H1 (cell line): Measurements from ENCODE around the gene OR2A25. TPM values are rescaled to one million over a fixed set of nuclear protein-coding genes. Genes with fewer than 3 reads are reported as not detected.

ENCODE experiments used
- CTCF ChIA-PET: fragments of 300-600 bp; sonication (Branson Sonifier 250); formaldehyde crosslinking; loops from one replicate; lab custom pipeline; 2021; ENCODE audit not compliant: partially characterized antibody; lab: Charles Lee
- POLR2A ChIA-PET: fragments of 300-600 bp; sonication (Branson Sonifier 250); formaldehyde crosslinking; loops from one replicate; lab custom pipeline; 2021; ENCODE audit warnings: inconsistent platforms; ENCODE audit not compliant: partially characterized antibody; lab: Charles Lee
- DNase-seq, 2 experiments: peaks; one replicate each; pipeline versions ENCODE4 v3.0.0 to v3.0.0-alpha.2; 2010 to 2022; ENCODE audit warnings: low spot score in 2 of 2, low read depth in 1 of 2, mixed read lengths in 1 of 2
- FAIRE-seq: peaks from 2 replicates; lab custom pipeline; 2011; peaks lifted over from hg19 to GRCh38; lab: Jason Lieb, UNC
- H2AFZ ChIP-seq: 2 replicates; pipeline ENCODE4 v1.8.1; 2012; ENCODE audit warnings: low read length, inconsistent platforms
- H2AK5ac ChIP-seq: 2 replicates; pipeline ENCODE4 v1.6.1; 2013; ENCODE audit warnings: low read depth, low read length
- H2BK120ac ChIP-seq: replicated peaks from 2 replicates; pipeline ENCODE3; 2013; ENCODE audit warnings: low read depth, low read length, inconsistent platforms
- H2BK12ac ChIP-seq: 2 replicates; pipeline ENCODE4 v1.6.1; 2013; ENCODE audit warnings: low read depth, low read length
- H2BK15ac ChIP-seq: 2 replicates; pipeline ENCODE4 v1.6.1; 2013; ENCODE audit warnings: low read length
- H2BK20ac ChIP-seq: 2 replicates; pipeline ENCODE4 v1.6.1; 2013; ENCODE audit warnings: low read length
- H2BK5ac ChIP-seq: 2 replicates; pipeline ENCODE4 v1.6.1; 2013; ENCODE audit warnings: low read depth, low read length
- H3K14ac ChIP-seq: 2 replicates; pipeline ENCODE4 v1.6.1; 2013; ENCODE audit warnings: inconsistent platforms; ENCODE audit not compliant: insufficient read length
- H3K18ac ChIP-seq: 2 replicates; pipeline ENCODE4 v1.6.1; 2013; ENCODE audit warnings: low read length; ENCODE audit errors: extremely low read depth
- H3K23ac ChIP-seq: 2 replicates; pipeline ENCODE4 v1.6.1; 2013; ENCODE audit warnings: inconsistent platforms; ENCODE audit not compliant: insufficient read length
- H3K23me2 ChIP-seq: 2 replicates; pipeline ENCODE4 v1.6.1; 2013; ENCODE audit warnings: low read depth, low read length
- H3K27ac ChIP-seq: 2 replicates; pipeline ENCODE4 v1.6.1; 2011; ENCODE audit warnings: low read depth, low read length, inconsistent platforms
- H3K27me3 ChIP-seq, 4 experiments: replicated peaks in 1 of 4; 1 replicate in 1 of 4; 2 replicates in 3 of 4; pipeline versions ENCODE4 v1.6.1 to v1.8.1; 2011 to 2013; ENCODE audit warnings: low read length in 3 of 4, mild to moderate bottlenecking in 3 of 4, inconsistent platforms in 2 of 4, mixed read lengths in 2 of 4, moderate library complexity in 1 of 4; ENCODE audit not compliant: control insufficient read depth in 3 of 4, insufficient read depth in 3 of 4; ENCODE audit errors: extremely low read depth in 1 of 4
- H3K36me3 ChIP-seq, 4 experiments: 2 replicates each; pipeline versions ENCODE4 v1.6.1 to v1.8.1; 2011 to 2013; ENCODE audit warnings: mild to moderate bottlenecking in 4 of 4, low read length in 3 of 4, moderate library complexity in 2 of 4, control low read depth in 1 of 4, inconsistent platforms in 1 of 4; ENCODE audit not compliant: insufficient read depth in 4 of 4, control insufficient read depth in 2 of 4
- H3K4ac ChIP-seq: replicated peaks from 2 replicates; pipeline ENCODE3; 2013; ENCODE audit warnings: low read length, low read depth, mixed read lengths, inconsistent platforms; ENCODE audit not compliant: insufficient read length
- H3K4me1 ChIP-seq, 4 experiments: replicated peaks in 1 of 4; 1 replicate in 1 of 4; 2 replicates in 3 of 4; pipeline versions ENCODE4 v1.6.1 to v1.8.1; 2011 to 2013; ENCODE audit warnings: low read length in 3 of 4, inconsistent platforms in 2 of 4, mixed read lengths in 1 of 4; ENCODE audit not compliant: insufficient read depth in 4 of 4, control insufficient read depth in 3 of 4
- H3K4me2 ChIP-seq, 2 experiments: 2 replicates each; pipeline versions ENCODE4 v1.6.1 to v1.8.1; 2011 to 2013; ENCODE audit warnings: low read depth in 2 of 2, low read length in 2 of 2, control low read depth in 1 of 2, inconsistent platforms in 1 of 2, mild to moderate bottlenecking in 1 of 2; ENCODE audit not compliant: insufficient read depth in 1 of 2
- H3K4me3 ChIP-seq, 4 experiments: fragments of 200-600, 300-600 bp in 1 of 4; sonication (generic), shearing (Covaris generic), sonication (Bioruptor Twin) in 1 of 4; 2 replicates each; pipeline versions ENCODE4 v1.5.1 to v1.8.1; 2011 to 2016; ENCODE audit warnings: low read length in 4 of 4, low read depth in 3 of 4, control low read depth in 2 of 4, inconsistent platforms in 2 of 4, mild to moderate bottlenecking in 2 of 4, mixed read lengths in 1 of 4, moderate library complexity in 1 of 4; ENCODE audit not compliant: insufficient read depth in 2 of 4; ENCODE audit errors: extremely low read depth in 1 of 4
- H3K56ac ChIP-seq: replicated peaks from 2 replicates; pipeline ENCODE3; 2013; ENCODE audit warnings: low read depth, mild to moderate bottlenecking, mixed read lengths, low read length, inconsistent platforms; ENCODE audit not compliant: insufficient read length
- H3K79me1 ChIP-seq: 2 replicates; pipeline ENCODE4 v1.6.1; 2013; ENCODE audit warnings: low read depth, low read length, control low read depth
- H3K79me2 ChIP-seq, 2 experiments: 2 replicates each; pipeline versions ENCODE4 v1.6.1 to v1.8.1; 2012 to 2013; ENCODE audit warnings: low read length in 2 of 2, mild to moderate bottlenecking in 2 of 2, inconsistent platforms in 1 of 2; ENCODE audit not compliant: insufficient read depth in 2 of 2, control insufficient read depth in 1 of 2
- H3K9ac ChIP-seq, 4 experiments: replicated peaks in 1 of 4; 1 replicate in 1 of 4; 2 replicates in 3 of 4; pipeline versions ENCODE4 v1.6.1 to v1.8.1; 2011 to 2013; ENCODE audit warnings: low read depth in 3 of 4, low read length in 3 of 4, control low read depth in 2 of 4, mild to moderate bottlenecking in 2 of 4, moderate library complexity in 2 of 4, inconsistent platforms in 1 of 4; ENCODE audit errors: extremely low read depth in 1 of 4
- H3K9me3 ChIP-seq, 2 experiments: 2 replicates each; pipeline versions ENCODE4 v1.6.1 to v1.8.1; 2012 to 2013; ENCODE audit warnings: mild to moderate bottlenecking in 2 of 2, moderate library complexity in 2 of 2, control low read depth in 1 of 2, inconsistent platforms in 1 of 2, low read depth in 1 of 2, low read length in 1 of 2, mixed read lengths in 1 of 2; ENCODE audit not compliant: insufficient read depth in 2 of 2
- H4K20me1 ChIP-seq, 2 experiments: replicated peaks in 1 of 2; 2 replicates each; pipeline versions ENCODE3 to v1.8.1; 2011 to 2013; ENCODE audit warnings: inconsistent platforms in 2 of 2, low read length in 2 of 2, mild to moderate bottlenecking in 1 of 2; ENCODE audit not compliant: insufficient read depth in 2 of 2, control insufficient read depth in 1 of 2
- H4K5ac ChIP-seq: 2 replicates; pipeline ENCODE4 v1.6.1; 2013; ENCODE audit warnings: low read length, low read depth, mixed read lengths, inconsistent platforms; ENCODE audit not compliant: insufficient read length
- H4K8ac ChIP-seq: 2 replicates; pipeline ENCODE4 v1.8.0; 2013; ENCODE audit warnings: mild to moderate bottlenecking, moderate library complexity, low read length, inconsistent platforms; ENCODE audit not compliant: insufficient read depth; ENCODE audit errors: extremely low read depth
- H4K91ac ChIP-seq: replicated peaks from 2 replicates; pipeline ENCODE3; 2013; ENCODE audit warnings: low read length, mixed read lengths, inconsistent platforms; ENCODE audit not compliant: insufficient read length
- CBX8 ChIP-seq: fragments of 300-800, 300-1000 bp; sonication (generic); IDR thresholded peaks from 2 replicates; pipeline ENCODE4 v1.7.1; 2016; ENCODE audit warnings: low read depth, low read length, borderline replicate concordance
- CREB1 ChIP-seq: IDR thresholded peaks from 2 replicates; pipeline ENCODE4 v1.6.1; 2012; ENCODE audit warnings: inconsistent platforms
- CTBP2 ChIP-seq: IDR thresholded peaks from 2 replicates; pipeline ENCODE4 v1.7.0; 2011; ENCODE audit warnings: borderline replicate concordance, mild to moderate bottlenecking, moderate library complexity, mixed read lengths, low read length; ENCODE audit not compliant: insufficient read depth, insufficient read length
- JUN ChIP-seq: IDR thresholded peaks from 2 replicates; pipeline ENCODE4 v1.6.1; 2011; ENCODE audit warnings: low read depth, mild to moderate bottlenecking, improper control_type of control experiment, low read length
- KDM1A ChIP-seq: fragments of 200-600, 300-600 bp; sonication (generic); IDR thresholded peaks from 2 replicates; pipeline ENCODE4 v1.7.1; 2016; ENCODE audit warnings: mild to moderate bottlenecking, low read length, borderline replicate concordance
- MAFK ChIP-seq: IDR thresholded peaks from 2 replicates; pipeline ENCODE4 v1.6.1; 2012; ENCODE audit warnings: low read depth, mild to moderate bottlenecking, improper control_type of control experiment, low read length
- MAX ChIP-seq: IDR thresholded peaks from 2 replicates; pipeline ENCODE4 v1.6.1; 2012; ENCODE audit warnings: inconsistent platforms
- NRF1 ChIP-seq: IDR thresholded peaks from 2 replicates; pipeline ENCODE4 v1.6.1; 2011; ENCODE audit warnings: mild to moderate bottlenecking, low read depth, low read length, improper control_type of control experiment
- RBBP5 ChIP-seq: IDR thresholded peaks from 2 replicates; pipeline ENCODE4 v1.7.1; 2012; ENCODE audit warnings: low read depth, mild to moderate bottlenecking, inconsistent platforms, low read length, moderate library complexity, borderline replicate concordance
- SAP30 ChIP-seq: fragments of 300-600 bp; sonication (generic); IDR thresholded peaks from 2 replicates; pipeline ENCODE4 v1.7.1; 2012; ENCODE audit warnings: low read length, moderate library complexity, mild to moderate bottlenecking, inconsistent platforms; ENCODE audit not compliant: insufficient read depth, insufficient replicate concordance
- SP1 ChIP-seq: IDR thresholded peaks from 2 replicates; pipeline ENCODE4 v1.6.1; 2011; ENCODE audit warnings: low read depth, low read length
- TAF7 ChIP-seq: optimal IDR thresholded peaks from 2 replicates; pipeline ENCODE3; 2011; ENCODE audit warnings: low read depth, mild to moderate bottlenecking, inconsistent platforms, low read length, moderate library complexity, borderline replicate concordance
- WGBS, 2 experiments: shearing (Covaris generic) in 1 of 2; methylation state at CpG; one replicate each; pipeline versions ENCODE4 v1.1.6 to v1.1.7; 2013 to 2015; ENCODE audit warnings: low lambda C conversion rate in 2 of 2, mixed read lengths in 2 of 2, inconsistent platforms in 1 of 2, low coverage in 1 of 2, missing lambda C conversion rate in 1 of 2; ENCODE audit not compliant: insufficient replicate concordance in 2 of 2, insufficient coverage in 1 of 2, insufficient read length in 1 of 2; ENCODE audit errors: extremely low coverage in 1 of 2, missing lambda C conversion rate in 1 of 2; 5-methylcytosine and 5-hydroxymethylcytosine counted together
- polyA plus RNA-seq, 7 experiments: library from polyadenylated mRNA; depleted of rRNA in 3 of 7; stranded (reverse) in 5 of 7; unstranded in 2 of 7; fragments of >200 nt in 5 of 7; fragments of 200-250 nt in 2 of 7; gene quantifications; 1 replicate in 5 of 7; 2 replicates in 1 of 7; 4 replicates in 1 of 7; pipeline versions ENCODE4 v1.2.1 to v1.2.3, GENCODE V29; 2011 to 2013; ENCODE audit warnings: missing spikeins in 2 of 7, mixed read lengths in 2 of 7
- total RNA-seq: library from RNA; stranded (reverse); fragmentation: NEBNext Ultra II Directional; extraction: Animal tissue kit (Norgen Biotek cat#: 25700); gene quantifications from 2 replicates; pipeline ENCODE4 v1.2.1, GENCODE V29; 2021

The OR2A25 gene
- total and polyA plus RNA-seq, 2 of the 8 experiments (the other 6 are each of a cell fraction or from before 2014, with no cell fraction given), result not detected

DNA sequence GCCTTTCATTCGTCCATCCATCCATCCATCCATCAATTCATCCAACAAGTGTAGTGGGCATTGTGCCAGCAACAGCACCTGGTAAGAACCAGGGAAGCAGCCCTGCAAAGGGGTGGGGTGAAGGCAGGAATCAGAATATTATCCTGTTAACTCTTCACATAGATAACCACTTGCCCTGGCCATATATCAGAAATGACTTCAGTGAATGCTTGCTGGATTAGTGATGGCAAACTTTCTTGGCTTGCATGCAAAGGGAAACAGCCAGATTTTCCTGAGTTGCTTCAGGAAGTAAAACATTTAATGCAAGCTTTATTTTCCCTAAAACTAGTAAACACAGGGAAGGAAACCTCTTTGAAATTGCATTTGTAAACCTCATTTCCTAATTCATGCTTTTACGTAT, 20.1 kb upstream of the OR2A25 start:
- no peak overlapping the region for H3K18ac ChIP-seq
- no peak overlapping the region for H3K23ac ChIP-seq
- POLR2A ChIA-PET, result no interaction called here
- TF ChIP-seq CREB1 (no peak), NRF1 (no peak), TAF7 (no peak), JUN (no peak), MAX (no peak), MAFK (no peak), CBX8 (no peak), SAP30 (no peak), SP1 (no peak), KDM1A (no peak), CTBP2 (no peak), RBBP5 (no peak)
- TF ChIP-seq, all 59 proteins: peak for 0
- no peak overlapping the region for H2BK20ac ChIP-seq
- H3K4me2 ChIP-seq, result no peak overlapping the region
- no peak overlapping the region for H2BK12ac ChIP-seq
- no peak overlapping the region for H3K4me3 ChIP-seq
- H4K91ac ChIP-seq, result no peak overlapping the region
- no peak overlapping the region for H2AK5ac ChIP-seq
- H2BK15ac ChIP-seq, result no peak overlapping the region
- CTCF ChIA-PET, result interaction anchor here (1.1 to 1.2 kb wide), 2 partner anchors 12 to 14 kb away, joined by 3 to 4 read pairs; no protein-coding TSS in a partner anchor
- no peak overlapping the region for H3K14ac ChIP-seq
- no peak overlapping the region for H3K4ac ChIP-seq
- no peaks in the 10 kb centered on the region for H3K79me1 ChIP-seq
- no peak overlapping the region for H4K8ac ChIP-seq
- H3K9ac ChIP-seq, result no peak overlapping the region
- WGBS, 2 experiments, result 76% methylated on average over 2 of the region's 2 CpGs; no CpG with 5 or more reads in 1 of the 2 experiments
- H4K20me1 ChIP-seq, result no peaks in the 10 kb centered on the region
- no peaks in the 10 kb centered on the region for H3K79me2 ChIP-seq
- H2BK5ac ChIP-seq, result no peak overlapping the region
- no peaks in the 10 kb centered on the region for H3K9me3 ChIP-seq
- FAIRE-seq (no peak), DNase-seq (no peak)
- no peak overlapping the region for H2BK120ac ChIP-seq
- no peak overlapping the region for H3K27ac ChIP-seq
- H2AFZ ChIP-seq, result no peak overlapping the region
- no peaks in the 10 kb centered on the region for H3K36me3 ChIP-seq
- H3K4me1 ChIP-seq, result no peaks in the 10 kb centered on the region
- no peak overlapping the region for H4K5ac ChIP-seq
- H3K56ac ChIP-seq, result no peak overlapping the region
- no peaks in the 10 kb centered on the region; the same call in 1 of the 2 replicates for H3K23me2 ChIP-seq
- no peaks in the 10 kb centered on the region for H3K27me3 ChIP-seq
